Dermis blood vessel endothelial cell (primary cell): ENCODE results near the gene SEL1L3. TPM values are rescaled to one million over a fixed set of nuclear protein-coding genes. Genes with fewer than 3 reads are reported as not detected.

Experiments used
- DNase-seq: peaks from one replicate; pipeline ENCODE4 v3.0.0; 2010
- total RNA-seq: library from RNA; depleted of rRNA; stranded (reverse); fragments of >200 nt; gene quantifications from 2 replicates; pipeline ENCODE4 v1.2.3, GENCODE V29; 2014

The SEL1L3 gene
- total RNA-seq, 1 donor from 2014 or later = 74.2 TPM

DNA sequence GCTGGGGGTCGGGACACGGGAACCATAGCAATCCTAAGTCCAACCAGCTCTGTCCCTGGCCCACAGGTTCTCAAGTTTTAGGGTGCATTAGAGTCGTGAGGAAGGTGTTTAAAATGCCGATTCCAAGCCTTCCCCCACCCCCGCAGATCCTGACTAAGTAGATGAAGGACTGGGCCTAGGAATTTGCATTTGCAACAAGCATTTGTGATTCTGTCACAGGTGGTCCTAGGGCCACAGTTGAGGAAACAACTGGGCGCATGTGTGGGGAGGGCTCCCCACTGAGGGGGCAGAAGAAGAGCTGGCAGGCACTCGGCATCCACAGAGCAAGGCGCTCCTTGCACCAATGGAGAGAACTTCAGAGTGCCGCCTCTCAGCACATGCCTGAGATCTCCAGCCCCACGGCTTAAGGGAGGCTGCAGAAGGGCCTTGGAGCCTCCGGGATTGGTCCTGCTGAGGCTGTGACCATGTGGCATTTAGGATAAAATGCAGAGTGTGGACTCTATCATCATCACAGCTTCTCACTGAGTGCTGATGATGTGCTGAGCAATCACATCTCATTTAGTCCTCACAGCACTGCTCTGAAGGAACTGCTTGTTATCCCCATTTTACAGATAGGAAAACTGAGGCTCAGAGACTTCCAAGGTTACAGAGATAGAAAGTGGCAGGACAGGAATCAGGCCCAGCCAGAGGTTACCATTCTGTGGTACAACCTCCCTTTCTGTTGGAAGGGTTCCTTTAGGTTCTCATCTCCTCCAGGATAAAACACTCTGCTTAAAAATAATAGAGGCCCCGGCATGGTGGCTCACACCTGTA is 16.7 kb downstream of the SEL1L3 start:
- no peak for DNase-seq

DNA sequence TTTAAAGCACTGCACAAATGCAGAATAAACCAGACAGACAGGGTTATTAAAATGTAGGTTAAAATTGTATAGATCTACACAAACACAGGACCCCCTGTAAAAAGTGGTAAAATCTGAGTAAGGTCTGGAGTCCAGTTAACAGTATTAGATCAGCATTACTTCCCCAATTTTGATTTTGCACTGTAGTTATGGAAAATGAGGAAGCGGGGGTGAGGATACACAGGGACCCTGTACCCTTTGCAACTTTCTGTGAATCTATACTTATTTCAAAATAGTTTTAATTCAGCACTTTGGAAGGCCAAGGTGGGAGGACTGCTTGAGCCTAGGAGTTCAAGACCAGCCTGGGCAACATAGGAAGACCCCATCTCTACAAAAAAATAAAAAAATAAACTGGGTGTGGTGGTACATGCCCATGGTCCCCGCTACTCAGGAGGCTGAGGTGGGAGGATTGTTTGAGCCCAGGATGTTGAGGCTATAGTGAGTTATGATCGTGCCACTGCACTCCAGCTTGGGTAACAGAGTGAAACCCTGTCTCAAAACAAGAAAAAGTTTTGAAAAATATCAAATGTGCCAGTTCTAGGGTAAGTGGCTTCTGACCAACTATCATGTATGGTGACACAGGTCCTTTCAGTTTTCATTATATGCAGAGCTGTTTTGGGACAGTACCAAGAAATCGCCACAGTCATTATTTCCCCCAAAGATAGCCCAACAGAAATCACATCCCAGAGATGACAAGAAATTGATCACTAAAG is 17.7 kb downstream of the SEL1L3 start:
- no peak for DNase-seq

DNA sequence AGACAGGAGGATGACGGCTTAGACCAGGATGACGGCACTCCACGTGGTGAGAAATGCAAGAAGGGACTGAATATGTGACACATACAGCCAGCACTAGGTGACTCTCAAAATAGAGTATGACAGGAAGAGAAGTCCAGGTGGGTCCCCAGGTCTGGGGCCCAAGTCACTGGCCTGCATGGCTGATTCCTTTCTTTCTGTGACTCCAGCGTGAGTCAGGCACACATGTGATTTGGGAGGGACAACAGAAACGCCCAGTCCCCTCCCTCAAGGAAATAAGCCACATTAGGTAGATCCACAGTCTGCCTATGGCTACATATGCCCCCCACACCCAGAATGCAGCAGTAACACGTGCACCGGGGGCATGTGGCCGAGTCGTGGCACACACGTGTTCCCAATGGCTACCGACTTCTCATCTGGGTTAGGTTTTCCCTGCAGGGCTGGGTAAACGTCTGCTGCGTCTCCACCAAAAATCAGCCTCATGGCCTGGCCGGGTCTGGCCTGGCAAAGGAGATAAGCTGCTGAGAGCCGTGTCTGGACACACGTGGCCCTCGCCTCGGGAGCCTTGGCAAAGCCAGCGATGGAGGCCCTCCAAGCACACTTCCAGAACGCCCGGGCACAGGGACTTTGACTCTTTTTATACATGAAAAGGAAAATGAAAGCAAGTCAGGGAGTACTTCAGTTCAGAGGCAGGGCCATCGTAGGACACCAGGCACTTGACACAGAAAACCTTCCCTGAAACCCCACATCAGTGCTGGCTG is 19.3 kb downstream of the SEL1L3 start:
- no peak for DNase-seq

DNA sequence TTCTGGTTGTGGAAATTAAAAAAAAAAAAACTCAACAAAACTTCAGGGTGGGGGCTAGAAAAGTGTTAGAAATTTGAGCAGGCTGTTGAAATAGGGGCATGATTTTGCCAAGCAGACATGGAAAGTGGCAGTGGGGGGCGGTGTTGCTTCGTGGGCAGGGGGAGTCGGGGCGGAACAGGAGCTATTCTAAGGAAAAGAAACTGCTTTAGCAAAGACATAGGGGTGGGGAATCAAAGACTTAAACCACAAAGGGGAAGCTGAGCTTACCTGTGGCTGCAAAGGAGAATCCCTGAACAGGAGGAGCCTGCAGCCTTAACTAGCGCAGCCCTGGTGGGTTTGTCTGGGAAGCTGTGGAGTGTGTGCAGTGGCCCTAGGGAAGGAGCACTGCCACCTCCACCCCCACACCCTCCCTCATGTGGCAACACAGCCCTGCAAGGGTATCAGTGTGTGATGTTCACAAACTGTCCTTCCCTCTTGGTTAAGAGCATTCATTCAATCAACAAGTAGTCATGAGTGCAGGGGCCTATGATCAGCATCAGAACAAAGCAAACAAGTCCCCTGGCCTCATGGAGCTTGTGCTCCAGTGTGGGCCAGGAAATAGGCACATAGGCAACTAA is 20.5 kb downstream of the SEL1L3 start:
- no peak for DNase-seq

DNA sequence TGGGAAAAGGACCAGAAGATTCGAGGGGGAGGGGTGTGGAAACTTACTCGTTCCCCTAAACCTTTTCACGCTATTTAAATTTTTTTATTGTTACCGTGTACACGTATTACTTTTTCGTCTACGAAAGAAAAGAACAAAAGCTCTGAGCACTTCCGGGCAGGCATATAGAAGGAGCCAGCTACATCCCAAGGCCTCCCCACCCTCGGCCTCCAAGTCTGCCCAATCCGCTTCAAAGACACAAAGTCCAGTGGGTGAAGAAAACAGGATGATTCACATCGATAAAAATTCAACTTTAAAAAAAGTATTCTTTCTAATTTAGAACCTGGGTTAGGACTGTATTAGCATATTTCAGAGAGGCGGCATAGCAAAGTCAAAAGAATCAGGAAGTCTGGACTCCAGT is 23.1 kb downstream of the SEL1L3 start:
- no peak for DNase-seq

DNA sequence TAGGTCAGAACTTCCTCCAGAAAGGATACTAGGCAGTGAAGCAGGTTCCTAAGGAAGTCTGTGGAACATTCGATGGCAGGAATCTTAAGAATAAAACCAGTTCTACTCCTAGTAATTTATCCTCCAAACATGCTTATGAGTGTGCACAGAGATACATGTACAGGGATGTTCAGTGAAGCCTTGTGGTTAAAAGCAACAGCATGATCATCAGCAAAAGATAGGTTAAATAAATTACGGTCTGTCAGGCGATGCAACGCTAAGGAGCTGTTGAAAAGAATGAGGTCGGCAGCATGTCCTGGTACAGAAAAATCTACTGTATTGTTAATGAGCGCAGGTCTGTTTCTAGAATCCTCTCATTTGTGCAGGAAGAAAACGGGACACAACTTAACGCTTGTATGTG is 23.6 kb downstream of the SEL1L3 start:
- DNase-seq = no peak

DNA sequence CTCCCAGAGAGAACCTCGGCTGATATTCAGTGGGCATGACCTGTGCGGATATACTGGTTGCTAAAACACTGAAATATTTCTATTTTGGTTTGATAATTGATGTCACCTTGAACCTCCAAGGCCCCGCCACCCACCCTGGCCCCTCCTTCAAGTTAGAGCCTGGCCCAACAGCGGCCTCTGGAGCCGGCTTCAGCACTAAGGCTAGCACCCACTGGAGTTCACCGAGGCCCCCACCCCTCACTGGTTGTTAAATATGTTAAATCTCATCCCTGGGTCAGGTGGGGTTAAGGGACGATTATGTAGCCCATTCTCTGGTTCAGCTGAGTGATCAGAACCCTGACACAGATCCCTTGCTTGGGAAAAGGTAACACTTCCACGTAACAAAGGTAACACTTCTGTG is 24.3 kb downstream of the SEL1L3 start:
- no peak for DNase-seq

DNA sequence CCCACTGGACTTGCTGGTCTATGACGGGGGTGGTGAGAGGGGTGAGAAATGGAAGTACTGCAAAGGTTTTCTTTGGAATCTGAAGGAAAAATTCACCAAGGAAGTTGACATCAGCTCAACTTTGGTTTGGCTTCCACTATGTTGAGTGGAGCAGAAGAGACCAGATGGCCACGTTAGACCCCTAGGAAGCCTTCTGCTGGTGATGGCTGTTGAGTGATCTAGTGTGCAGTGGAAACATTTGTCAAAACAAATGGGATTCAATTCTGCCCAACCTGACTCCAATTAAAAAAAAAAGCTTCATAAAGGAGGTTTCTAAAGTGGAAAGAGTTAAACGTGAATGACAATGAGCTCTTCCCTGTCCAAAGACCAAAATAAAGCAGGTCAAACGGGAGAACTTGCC is 25.7 kb downstream of the SEL1L3 start:
- no peak for DNase-seq

DNA sequence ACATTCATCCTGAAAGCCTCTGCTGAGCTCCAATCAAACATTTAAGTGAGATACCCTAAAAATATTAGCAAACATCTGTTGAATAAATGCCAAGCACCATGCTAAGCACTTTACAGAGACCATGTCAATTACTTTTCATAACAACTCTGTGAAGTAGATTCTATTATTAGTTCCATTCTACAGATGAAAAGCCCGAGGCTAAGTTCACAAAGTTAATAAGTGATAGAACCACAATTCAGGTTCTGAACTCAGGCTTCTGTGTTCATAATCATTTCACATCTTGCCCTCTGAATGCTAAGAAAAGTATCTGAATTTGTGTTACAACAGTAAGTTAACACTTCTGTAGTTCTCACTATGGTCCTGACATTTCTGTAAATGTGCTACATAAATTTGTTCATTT is 27.4 kb downstream of the SEL1L3 start:
- DNase-seq = no peak

DNA sequence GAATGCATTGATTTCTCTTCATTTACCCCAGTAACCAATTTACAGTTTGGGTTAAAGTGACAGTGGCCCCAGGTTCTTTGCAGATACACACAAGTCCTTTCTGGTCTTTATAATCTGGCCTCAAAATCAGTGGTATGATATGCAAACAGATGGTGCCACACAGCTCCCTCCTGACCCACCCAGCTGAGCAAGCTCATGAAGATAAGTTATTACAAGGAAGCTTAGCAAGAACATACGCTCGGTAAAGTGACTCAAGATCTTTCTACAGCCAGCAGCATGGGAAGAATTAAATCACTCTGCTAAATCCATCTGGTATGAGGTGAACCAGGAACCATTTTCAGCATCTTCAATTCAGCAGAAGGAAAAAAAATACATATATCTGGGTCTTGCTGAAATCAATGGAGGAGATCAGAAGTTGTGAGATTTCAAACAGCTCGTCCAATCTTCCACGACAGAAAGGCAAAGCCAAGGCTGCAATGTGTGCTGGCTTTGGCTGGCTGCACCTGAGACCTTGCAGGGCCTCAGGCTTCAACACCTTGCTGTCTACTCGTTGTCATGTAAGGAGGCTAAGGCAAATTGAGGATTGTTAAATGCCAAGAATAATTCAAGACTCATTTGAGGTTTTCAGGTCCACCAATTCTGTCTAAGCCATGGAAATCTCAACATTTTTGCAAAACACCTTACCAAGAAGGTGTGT is 28.2 kb downstream of the SEL1L3 start:
- no peak for DNase-seq

DNA sequence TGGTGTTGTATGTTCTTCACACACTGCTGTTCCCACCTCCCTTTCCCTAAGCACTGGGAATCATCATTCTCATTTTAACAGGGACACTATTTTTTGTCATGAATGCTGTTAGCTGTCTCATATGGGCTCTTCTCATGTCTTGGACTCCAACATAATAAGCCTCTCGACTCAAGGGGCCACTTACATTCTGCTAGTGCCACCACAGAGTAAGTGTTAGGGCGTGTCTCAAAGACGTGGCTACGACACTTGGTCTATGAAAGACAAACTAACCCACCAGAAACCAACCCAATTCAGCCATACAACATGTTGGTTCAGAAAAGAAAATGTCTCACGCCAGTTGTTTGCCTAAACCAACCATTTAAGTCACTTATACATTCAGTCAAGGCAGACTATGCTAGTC is 32.2 kb downstream of the SEL1L3 start:
- no peak for DNase-seq

DNA sequence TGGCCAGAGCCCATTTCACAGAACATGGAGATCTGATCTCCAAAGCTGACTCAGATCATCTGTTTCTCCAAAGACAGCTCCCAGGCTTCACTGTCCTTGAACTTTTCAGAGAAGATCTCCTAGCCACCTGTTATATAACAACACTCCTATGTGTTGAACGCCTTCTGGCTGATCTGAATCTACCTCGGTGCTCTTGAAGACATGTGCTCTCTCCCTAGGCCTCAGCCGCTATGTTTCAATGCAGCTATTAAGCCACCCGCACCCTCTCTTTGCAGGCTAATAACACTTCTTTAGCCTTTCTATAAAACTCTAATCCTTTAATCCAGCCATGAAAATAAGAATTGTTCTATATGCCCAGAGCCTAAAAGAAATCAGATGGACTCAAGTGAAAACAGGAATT is 34.9 kb downstream of the SEL1L3 start:
- DNase-seq = no peak

DNA sequence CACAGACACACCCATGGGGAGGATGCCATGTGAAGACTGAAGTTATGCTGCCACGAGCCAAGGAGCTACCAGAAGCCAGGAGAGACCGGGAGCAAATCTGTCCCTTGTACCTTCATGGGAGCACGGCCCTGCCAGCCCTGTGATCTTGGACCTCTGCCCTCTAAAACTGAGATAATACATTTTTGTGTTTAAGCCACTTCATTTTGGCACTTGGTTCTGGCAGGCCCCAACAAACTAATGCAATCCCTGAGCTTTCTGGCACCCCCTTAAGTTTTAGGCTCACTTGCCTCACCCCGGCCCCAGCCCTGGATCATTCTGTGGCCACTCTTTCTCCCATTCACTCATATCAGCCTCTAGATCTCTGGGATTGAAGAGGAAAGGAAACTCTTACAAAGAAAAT is 35.4 kb downstream of the SEL1L3 start:
- no peak for DNase-seq

DNA sequence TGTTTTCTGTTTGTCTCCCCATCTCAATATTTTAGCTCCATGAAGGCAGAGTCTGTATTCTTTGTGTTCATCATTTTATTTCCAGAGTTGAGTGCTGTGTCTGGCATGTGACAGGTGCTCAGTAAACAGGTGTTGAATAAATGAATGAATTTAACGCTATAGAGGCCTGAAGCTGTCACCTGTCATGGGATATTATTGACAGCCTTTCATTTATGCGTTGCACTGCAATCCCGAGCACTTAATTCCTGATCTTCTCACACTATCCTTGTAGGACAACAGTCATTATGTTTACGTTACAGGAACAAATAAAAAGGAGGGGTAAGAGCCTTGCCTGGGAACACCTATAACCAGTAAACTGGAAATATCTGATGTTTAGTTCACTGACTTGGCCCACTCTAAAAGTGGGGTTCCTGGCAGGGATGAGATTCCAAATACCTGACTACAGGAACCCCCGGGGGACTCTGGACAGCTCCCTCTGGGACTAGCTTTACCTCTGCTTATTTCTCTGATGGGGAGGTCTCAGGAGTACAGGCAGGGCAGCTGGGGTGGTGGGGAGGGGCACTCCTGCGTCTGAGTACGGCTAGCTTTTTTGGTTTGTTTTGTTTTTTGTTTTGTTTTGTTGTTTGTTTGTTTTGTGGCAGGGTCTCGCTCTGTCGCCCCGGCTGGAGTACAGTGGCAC is 36.6 kb downstream of the SEL1L3 start:
- no peak for DNase-seq

DNA sequence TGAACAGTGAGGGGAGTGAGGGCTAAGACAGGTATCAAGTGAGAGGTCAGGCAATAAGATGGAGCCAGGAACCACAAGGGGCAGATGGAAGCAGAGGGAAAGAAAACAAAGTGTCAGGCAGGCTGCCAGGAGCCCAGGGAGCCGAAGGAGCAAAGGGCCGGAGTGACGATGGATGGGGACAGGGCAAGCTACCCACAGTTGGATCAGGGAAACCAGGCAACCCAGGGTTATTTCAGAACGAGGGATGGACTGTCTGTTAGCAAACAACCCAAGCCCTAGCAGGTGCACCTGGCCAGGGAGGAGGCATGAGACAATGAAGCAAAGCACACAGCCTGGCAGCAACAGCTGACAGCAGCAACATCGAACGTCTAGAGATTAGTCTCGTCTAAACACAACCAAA is 39.2 kb downstream of the SEL1L3 start:
- DNase-seq = no peak

DNA sequence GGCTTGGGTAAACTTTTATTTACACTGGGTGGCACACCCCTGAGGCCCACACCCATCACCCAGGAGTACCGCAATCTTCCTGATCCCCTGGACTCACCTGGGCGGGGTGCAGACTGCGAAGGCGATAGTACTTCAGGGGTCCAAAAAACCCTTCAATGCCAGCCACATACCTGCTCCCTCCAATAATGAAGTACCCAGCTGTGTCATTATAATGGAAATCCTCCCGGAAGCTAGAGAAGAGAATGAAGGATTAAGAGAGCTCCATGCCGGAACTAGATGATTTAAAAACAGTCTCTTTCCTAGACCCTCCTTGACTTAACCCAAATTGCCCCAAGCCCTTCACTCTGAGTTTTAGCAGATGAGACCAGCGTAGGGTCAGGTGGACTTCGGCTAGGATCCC is 40.9 kb downstream of the SEL1L3 start:
- DNase-seq = no peak

DNA sequence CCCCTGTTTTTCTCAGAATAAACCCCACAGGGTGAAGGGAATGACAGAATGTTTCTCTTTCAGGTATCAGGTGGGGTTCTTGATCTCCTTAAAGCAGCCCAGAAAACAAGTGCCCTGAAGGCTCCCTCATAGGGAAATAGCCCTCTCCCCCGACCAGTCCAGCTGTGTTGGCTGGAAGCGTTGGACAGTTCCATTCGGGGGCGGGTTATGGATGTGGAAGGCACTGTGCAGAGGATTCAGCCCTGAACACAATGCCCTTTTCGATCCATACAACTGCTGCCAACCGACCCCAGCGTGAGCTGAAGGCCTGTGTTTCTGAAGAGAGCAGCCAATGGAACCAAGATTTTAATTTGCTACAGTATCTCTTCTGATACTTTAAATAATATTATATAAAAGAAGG is 41.5 kb downstream of the SEL1L3 start:
- no peak for DNase-seq

DNA sequence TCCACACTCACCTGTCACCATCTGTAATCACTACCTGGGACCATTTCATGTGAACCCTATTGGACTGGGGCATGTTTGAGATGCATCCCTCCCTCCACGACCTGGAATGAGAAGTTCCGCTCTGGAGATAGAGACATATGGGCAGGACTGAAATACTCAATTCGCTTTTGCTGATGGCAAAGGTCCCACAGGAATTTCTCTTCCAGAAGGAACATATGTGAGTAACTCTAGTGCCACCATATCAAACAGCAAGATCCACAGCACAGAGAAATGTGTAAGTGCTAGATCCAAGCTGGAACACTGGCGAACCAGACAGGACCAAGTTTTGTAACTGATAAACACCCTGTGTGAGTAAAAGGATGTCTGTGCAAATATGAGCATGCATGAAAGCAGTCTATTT is 43.9 kb downstream of the SEL1L3 start:
- no peak for DNase-seq

DNA sequence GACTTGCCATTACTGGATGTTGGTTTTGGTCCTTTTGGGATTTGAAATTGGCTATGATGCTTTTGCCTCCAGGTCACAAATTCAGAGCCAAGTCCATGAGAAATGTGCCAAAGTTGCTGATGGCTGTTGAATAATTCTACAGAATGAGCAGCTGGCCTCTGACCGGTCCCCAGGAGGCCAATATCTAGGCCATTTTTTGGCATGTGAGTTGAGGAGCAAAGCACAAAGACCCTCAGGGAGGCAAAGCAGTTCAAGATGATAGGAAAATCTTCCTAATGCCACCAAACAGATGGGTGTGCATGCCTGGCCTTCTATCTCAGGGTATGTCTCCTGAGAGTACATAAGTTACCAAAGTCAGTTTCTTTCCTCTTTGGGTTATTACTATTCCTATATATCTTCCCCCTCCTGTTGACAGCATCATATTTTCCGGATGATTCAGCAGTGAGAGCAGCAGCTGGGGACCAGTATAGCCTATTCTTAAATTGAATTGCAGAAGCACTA is 44.4 kb downstream of the SEL1L3 start:
- DNase-seq = no peak

DNA sequence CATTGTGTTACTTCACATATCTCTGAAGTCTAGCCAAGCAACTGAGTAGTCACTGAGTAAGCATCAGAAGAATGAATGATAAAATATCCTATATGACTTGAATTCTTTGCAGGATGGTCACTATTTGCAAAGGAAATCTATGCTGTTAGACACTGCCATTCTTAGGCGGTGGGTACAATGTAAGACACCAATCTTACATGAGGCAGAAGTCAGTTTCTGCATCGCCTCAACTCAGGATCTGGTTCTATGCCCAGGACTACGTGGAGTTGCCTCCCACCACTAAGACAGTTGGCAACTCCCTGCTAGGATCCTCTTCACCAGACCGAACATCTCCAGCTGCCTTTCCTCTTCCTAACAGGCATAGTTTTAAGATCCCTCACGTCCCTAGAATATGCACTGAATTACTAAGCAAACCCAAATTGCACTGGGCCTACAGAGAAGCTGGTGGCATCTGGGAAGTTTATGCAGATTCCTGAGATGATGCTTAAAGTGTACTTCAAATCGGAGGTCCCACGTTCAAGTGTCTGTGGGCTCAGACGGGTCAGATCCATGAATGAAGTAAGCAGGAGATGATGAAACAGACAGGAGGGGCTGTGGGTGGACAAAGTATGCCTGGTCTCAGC is 45.6 kb downstream of the SEL1L3 start:
- no peak for DNase-seq

DNA sequence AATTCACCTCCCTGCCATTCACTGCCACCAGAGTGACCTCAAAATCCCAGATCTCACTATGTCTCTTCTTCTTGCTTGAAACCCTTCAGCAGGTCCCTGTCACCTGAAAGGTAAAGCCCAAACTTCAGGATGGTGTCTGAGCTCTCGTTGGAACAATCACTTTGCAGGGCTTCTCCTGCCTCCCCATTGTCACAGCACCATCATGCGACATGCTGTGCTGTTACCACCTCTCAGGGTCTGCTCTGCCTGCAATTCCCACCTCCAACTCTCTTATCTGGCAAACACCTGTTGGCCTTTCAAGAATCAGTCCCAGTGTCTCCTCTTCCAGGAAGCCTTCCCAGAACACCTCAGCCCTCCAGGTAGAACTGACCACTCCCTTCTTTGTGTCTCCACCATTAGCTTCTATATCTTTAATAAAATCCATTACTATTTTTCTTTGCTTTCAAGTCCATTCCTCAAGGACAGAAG is 46.2 kb downstream of the SEL1L3 start:
- no peak for DNase-seq
